GM12865 (cell line): ENCODE measurements around the gene EMD.
"Not testable (repeated sequence)": the region's sequence is repeated elsewhere in the genome, so short reads cannot be mapped to it uniquely, and the experiment has no call there.

ENCODE experiments used
- DNase-seq: peaks from one replicate; pipeline ENCODE4 v3.0.0; 2010; ENCODE audit warnings: low read depth
- H3K4me3 ChIP-seq: 2 replicates; pipeline ENCODE4 v1.5.1; 2011; ENCODE audit warnings: mild to moderate bottlenecking, low read depth, low read length, control low read depth
- TF ChIP-seq, protein P1 (sequence below): IDR thresholded peaks from 2 replicates; pipeline ENCODE4 v1.5.1; 2011; ENCODE audit warnings: low read length, control low read depth, low read depth, inconsistent platforms; ENCODE audit not compliant: insufficient read depth; ENCODE audit errors: missing control alignments

EMD gene

DNA sequence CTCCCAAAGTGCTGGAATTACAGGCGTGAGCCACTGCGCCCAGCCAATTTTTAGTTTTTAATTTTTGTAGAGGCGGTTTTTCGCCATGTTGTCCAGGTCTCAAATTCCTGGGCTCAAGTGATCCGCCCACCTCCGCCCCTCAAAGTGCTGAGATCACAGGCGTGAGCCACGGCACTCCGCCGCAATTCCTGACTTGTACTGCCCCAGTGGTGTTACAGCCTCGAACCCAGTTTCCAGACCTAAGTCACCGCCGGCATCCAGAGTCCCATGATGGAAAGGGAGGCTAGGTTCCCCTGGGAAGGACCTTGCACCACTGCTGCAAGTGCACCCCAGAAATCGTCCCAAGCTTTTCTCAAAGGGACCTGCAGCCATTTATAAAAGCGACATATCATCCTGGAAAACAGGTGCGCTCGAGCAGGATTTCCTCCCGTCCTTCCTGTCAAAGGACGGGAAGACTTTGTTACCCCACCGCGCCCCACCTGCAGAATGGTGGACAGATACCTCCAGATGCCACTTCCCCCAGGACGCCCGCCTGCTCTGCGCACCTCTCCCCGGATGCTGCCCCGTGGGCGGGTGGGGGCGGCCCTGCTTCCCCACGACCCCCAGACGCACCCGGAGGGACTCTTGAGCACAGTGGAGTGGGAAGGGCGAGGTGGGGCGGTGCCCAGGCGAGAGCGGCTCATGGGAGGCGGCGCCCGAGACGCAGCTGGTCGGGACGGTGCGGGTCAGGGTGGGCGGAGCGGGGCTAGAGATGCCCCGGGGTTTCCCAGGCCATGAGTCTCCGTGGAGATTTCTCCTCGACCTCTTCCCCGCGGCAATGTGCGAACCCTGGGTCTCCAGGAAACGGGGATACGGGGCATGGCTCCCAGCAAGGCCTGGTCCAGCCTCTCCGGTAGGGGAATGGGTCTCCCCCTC lies 18.1 kb downstream of the EMD start:
- peak; percentile 85 for DNase-seq
- TF ChIP-seq, protein P1, sequence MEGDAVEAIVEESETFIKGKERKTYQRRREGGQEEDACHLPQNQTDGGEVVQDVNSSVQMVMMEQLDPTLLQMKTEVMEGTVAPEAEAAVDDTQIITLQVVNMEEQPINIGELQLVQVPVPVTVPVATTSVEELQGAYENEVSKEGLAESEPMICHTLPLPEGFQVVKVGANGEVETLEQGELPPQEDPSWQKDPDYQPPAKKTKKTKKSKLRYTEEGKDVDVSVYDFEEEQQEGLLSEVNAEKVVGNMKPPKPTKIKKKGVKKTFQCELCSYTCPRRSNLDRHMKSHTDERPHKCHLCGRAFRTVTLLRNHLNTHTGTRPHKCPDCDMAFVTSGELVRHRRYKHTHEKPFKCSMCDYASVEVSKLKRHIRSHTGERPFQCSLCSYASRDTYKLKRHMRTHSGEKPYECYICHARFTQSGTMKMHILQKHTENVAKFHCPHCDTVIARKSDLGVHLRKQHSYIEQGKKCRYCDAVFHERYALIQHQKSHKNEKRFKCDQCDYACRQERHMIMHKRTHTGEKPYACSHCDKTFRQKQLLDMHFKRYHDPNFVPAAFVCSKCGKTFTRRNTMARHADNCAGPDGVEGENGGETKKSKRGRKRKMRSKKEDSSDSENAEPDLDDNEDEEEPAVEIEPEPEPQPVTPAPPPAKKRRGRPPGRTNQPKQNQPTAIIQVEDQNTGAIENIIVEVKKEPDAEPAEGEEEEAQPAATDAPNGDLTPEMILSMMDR: no peak
- H3K4me3 ChIP-seq: peak overlapping the region; percentile 83

DNA sequence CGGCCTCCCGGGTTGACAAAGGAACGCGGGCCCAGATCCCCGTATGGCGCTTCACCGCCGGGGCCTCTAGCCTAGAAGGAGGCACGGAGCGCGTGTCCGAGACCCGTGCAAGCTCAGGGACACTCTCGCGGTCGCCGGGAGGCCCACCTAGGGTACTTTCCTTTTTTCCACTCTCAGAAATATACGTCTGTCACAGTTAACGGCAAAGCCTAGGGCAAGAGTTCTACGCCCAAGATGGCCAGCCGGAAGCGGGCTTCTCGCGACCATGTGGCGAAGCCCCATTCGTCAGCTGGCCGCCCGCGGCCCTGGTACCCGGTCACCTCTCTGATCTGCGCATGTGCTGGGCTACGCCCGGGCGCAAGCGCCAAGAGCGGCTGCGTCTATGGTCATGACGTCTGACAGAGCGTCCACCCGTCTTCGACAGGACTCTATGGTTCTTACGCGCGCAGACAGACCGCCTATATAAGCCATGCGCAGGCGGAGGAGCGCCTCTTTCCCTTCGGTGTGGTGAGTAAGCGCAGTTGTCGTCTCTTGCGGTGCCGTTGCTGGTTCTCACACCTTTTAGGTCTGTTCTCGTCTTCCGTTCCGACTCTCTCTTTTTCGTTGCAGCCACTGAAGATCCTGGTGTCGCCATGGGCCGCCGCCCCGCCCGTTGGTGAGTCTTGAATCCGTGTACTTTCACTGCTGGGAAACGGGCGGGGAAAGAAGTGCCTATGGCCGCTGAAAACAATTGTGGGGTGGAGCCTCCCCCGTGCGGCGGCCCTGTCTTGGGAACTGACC lies 19.0 kb downstream of the EMD start, which contains the start of gene RPL10:
Gene RPL10 (plus strand): TSS at position 490 of the 780 bp plus-strand sequence. CDS start 143 bp downstream, at position 633.
- peak; percentile 98 for DNase-seq
- H3K4me3 ChIP-seq: peak within 1 kb of the TSS; percentile 83
- TF ChIP-seq, protein P1: no peak

DNA sequence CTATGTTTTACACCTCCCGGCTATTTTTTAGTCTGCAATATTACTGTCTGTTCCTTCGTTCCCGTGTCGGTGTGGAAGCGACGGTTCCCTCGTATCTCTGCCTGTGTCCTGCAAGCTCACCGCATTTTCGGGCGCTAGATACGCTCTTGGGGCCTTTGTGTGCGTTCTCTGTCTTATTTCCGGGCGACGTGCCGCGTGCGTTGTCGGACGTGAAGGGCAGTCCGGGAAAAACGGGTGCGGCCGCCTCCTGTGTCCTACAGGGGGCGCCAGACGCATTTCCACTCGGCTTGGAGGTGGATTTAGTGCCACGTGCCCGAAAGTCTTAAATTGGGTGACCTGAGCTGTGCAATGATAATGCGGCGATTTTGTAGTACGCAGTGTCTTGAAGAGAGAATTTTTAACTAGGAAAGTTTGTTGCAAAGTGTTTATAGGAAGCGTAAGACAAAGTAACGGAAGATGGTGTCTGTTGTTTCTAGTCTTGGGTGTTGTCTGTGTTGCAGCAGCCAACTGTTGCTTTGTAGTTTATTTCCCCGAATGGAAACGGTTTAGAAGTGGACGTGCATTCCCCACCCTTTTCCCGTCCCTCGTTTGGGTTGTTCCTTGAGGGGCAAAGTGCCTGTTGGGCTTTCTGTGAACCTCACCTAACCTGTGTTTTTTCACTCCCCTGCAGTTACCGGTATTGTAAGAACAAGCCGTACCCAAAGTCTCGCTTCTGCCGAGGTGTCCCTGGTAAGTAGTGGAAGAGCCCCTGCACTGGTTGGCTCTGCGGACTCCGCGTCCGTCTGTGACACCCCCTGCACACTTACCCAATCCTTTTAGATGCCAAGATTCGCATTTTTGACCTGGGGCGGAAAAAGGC lies 19.8 kb downstream of the EMD start:
- DNase-seq: peak; percentile 91
- TF ChIP-seq, protein P1: peak; percentile 68
- H3K4me3 ChIP-seq: peak overlapping the region; percentile 78

DNA sequence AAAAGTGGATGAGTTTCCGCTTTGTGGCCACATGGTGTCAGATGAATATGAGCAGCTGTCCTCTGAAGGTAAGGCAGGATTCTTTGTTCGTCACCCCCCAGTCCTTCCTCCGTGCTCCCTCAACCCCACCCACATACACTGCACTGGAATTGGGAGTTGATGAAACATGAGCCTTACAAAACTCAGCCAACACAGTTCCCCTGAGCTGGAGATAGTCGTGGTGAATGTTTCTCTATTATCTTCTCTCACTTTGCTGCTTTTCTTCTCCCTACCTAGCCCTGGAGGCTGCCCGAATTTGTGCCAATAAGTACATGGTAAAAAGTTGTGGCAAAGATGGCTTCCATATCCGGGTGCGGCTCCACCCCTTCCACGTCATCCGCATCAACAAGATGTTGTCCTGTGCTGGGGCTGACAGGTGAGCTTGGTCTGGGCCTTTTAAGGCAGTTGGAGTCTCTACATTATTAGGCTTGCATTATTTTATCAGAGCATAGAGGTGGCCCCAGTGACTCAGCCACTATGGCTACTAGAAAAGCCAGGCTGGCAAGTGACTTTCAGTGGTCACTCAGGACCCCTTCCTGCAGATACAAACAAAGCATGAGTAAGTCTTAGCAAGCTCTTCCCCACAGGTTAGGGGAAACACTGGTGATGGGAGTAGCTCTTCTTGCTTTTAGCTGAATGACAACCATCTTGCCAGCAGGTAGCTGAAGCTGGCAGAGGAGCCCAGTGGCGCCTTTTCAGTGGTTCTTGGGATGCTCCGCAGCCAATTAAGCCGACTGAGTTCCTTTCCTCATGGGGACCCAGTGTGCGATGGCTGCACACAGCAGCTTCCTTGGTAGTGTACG lies 20.7 kb downstream of the EMD start:
- TF ChIP-seq, protein P1: no peak
- peak; percentile 22 for DNase-seq
- peak overlapping the region; percentile 78 for H3K4me3 ChIP-seq

DNA sequence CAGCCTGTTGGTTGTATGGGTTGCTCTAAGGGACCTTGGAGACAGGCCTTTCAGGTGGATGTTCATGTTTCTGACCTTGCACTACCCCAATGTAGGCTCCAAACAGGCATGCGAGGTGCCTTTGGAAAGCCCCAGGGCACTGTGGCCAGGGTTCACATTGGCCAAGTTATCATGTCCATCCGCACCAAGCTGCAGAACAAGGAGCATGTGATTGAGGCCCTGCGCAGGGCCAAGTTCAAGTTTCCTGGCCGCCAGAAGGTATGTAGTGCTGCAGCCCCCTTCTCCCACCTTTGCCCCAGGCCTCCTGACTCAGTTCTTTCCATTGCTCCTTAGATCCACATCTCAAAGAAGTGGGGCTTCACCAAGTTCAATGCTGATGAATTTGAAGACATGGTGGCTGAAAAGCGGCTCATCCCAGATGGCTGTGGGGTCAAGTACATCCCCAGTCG lies 21.3 kb downstream of the EMD start:
- peak overlapping the region; percentile 78 for H3K4me3 ChIP-seq
- not testable (repeated sequence) for DNase-seq

DNA sequence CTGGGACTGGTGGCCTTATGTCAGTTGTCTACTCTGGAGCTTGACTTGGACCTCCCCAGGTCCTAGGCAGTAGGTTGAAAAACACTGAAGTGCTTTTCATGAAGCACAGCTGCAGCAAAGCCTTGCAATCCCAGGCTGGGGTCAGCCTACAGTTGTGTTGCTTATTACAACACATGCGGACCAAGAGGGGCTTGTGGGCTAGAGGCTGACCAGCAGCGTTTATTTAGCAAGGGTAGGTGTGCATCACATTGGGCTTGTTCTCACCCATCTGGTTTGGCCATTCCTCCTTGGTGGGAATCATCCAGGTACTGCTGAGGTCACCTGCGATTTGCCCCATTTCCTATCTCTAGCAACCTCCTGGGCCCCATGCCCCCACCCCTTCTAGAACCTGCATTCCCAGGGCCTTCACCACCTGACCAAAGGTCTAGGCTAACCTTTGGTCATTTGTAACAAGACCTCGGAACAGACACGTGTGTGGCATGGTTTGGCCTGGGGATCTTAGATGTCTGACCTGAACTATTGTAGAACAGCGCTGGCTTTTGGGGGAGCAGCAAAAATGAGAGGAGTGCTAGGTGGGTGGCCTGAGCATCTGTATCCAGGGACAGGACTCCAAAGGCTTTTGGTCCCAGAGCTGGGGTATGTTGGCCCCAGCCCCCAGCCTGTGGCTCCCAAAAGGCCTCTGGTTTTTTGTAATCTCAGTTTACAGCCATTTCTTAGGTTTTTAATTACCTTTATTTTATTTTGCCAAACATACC lies 22.1 kb downstream of the EMD start:
- DNase-seq: peak; percentile 68
- no peak overlapping the region for H3K4me3 ChIP-seq
- TF ChIP-seq, protein P1: no peak
